LHCN-M2 (cell line): ENCODE results near the gene GJC1. TPM values are rescaled to one million over a fixed set of nuclear protein-coding genes. Genes with fewer than 3 reads are reported as not detected.

Experiments
- DNase-seq: peaks from one replicate; pipeline ENCODE4 v3.0.0-alpha.2; 2012; ENCODE audit warnings: low read depth
- total RNA-seq: library from RNA; depleted of rRNA; stranded (reverse); fragments of >200 nt; gene quantifications from 2 replicates; pipeline ENCODE4 v1.2.3, GENCODE V29; 2014

GJC1 gene
- total RNA-seq, 1 experiment from 2014 or later: 23.7 TPM

DNA sequence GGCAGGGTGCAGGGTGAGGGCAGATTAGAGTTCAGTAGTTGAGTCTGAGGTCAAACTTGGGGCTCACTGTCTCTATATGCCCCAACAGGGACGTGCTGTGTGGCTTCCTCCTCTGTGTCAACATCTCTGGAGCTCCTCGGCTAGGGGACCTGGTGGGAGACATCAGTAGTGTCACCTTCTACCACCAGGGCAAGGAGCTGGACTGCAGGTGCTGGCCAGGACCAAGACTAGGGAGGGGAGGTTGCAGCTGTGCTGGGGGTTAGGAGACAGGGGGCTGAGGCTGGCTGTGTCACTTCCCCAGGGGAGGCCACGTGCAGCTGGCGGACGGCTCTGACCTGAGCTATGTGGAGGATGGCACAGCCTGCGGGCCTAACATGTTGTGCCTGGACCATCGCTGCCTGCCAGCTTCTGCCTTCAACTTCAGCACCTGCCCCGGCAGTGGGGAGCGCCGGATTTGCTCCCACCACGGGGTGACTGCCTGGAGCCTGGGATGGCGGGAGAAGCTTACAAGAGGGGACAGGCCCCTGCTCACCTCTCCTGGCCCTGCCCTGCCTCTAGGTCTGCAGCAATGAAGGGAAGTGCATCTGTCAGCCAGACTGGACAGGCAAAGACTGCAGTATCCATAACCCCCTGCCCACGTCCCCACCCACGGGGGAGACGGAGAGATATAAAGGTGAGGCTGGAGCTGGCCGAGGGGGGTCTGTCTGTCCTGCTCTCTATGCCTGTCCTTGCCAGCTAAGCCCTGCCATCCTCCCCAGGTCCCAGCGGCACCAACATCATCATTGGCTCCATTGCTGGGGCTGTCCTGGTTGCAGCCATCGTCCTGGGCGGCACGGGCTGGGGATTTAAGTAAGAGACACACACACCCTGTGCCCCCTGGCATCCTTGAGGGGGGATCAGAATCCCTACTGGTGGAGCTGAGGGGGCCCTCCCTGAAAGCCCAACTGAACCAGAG, 52.4 kb downstream of the GJC1 start:
- DNase-seq: no peak

DNA sequence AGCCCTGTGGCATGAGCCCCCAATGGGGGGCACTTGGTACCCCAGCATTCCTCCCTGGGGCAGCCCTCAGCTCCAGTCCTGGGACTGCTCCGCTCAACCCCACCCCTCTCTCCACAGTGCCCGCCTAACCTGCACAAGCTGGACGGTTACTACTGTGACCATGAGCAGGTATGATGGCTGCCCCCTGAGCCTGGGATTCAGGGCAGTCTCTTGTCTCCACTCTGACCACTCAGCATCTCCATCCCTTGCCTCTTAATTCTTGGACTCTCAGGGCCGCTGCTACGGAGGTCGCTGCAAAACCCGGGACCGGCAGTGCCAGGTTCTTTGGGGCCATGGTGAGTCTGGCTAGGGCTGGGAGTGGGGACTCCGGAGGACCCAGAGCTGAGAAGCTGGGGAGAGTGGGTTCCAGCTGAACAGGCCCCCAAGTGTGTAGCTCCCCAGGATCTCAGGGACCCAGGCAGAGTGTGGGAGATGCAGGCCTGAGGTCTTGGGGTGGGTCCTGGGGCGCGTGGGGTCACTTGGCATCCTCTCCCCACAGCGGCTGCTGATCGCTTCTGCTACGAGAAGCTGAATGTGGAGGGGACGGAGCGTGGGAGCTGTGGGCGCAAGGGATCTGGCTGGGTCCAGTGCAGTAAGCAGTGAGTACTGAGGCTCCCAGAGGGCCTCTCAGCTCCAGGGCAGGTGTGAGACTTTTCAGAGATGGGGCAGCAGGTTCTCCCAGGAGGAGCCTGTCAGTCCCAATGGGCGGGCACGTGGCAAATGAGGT, 53.3 kb downstream of the GJC1 start:
- DNase-seq: no peak

DNA sequence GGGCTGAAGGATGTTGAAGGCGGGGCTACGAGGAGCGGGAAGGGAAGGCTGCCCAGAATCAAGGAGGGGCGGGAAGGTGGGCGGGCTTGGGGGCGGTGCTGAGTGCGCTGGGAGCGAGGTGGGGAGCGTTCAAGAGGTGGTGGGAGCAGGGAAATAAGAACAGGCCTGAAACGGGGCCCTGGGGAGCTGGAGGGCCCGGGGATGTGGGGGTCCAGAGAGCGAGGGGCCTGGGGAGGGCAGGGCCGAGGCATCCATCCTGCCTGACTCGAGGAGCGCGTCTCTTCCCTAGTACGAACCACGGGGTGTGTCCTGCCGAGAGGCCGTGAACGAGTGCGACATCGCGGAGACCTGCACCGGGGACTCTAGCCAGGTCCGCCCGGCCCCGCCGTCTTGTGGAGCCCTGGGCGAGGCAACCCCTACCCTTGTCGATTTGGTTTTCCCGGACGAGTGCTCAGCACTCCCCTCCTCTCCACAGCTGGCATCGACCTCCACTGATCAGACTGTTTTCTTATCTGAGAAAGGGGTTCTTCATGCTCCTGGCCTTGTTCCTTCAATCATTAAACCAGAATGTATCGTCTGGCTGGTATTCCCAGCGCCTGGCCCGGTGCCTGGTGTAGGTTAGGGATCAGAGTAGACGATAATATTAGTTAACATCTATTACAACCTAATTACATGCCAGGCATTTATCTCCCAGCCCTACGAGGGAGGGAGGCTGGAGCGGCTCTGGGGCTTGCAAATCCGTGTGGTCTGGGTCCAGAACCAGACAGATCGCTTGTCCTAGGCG, 54.1 kb downstream of the GJC1 start:
- no peak for DNase-seq

DNA sequence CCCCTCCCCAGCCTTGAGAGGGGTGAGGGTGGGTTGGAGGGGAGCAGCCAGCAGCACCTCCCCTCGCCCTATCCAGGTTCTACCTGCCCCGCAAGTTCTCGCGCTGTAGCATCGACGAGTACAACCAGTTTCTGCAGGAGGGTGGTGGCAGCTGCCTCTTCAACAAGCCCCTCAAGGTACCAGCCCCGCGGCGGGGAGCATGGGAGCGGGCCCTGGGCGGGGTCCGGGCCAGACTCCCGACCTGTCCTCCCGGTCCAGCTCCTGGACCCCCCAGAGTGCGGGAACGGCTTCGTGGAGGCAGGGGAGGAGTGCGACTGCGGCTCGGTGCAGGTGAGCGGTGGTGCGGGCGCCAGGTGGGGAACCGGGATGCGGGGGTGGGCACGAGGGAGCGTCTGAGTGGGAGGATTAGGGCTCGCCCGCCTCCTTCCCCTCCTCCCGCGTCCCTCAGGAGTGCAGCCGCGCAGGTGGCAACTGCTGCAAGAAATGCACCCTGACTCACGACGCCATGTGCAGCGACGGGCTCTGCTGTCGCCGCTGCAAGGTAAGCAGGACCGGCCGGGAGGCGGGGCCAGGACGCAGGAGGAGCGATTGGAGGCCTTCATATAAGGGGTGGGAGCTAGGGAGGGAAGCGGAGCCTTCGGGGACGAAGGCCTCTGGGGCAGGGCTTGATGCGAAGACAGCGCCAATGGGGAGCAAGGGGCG, 54.8 kb downstream of the GJC1 start:
- DNase-seq: peak; percentile 95

DNA sequence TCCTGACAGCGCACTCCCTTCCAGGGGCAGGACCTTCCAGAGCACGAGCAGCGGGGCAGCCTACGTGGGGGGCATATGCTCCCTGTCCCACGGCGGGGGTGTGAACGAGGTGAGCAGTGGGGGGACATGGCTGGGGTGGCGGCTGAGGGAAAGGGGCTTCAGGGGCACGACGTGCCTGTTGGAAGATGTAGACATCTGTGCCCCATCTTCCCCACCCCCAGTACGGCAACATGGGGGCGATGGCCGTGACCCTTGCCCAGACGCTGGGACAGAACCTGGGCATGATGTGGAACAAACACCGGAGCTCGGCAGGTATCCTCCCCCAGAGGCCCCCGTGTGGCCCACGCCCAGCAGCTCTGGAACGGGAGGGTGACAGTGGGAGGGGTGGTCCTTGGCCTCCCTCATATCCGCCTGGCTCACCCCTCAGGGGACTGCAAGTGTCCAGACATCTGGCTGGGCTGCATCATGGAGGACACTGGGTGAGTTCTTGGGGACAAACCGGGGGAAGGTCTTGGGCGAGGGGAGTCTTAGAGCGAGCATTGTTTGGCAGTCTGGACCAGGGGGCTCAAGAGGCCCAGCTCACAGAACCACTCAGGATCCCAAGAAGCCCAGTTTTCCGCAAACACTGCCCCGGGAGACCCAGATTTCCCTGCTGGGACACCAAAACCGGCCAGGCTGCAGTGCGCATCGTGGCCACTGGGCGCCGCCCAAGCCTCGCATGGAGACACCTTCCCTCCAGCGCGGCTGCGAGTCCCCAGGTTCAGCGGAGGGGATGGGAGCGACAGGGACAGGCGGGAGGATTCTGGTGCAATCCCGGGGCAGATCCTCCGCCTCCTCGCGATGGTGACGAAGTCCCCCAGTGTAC, 55.6 kb downstream of the GJC1 start:
- DNase-seq: peak; percentile 75

DNA sequence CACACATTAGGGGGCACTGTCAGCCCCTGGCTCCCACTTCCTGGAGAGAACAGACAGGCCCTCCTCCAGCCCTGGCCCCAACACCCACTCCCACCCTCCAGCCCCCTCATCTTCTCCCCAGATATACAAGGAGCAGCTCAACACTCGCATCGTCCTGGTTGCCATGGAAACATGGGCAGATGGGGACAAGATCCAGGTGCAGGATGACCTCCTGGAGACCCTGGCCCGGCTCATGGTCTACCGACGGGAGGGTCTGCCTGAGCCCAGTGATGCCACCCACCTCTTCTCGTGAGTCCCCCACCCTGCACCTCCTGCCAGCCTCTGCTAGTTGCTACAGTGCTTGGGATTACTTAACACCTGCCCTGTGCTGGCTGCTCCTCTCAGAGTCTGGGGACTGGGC, 56.9 kb downstream of the GJC1 start:
- DNase-seq: no peak

DNA sequence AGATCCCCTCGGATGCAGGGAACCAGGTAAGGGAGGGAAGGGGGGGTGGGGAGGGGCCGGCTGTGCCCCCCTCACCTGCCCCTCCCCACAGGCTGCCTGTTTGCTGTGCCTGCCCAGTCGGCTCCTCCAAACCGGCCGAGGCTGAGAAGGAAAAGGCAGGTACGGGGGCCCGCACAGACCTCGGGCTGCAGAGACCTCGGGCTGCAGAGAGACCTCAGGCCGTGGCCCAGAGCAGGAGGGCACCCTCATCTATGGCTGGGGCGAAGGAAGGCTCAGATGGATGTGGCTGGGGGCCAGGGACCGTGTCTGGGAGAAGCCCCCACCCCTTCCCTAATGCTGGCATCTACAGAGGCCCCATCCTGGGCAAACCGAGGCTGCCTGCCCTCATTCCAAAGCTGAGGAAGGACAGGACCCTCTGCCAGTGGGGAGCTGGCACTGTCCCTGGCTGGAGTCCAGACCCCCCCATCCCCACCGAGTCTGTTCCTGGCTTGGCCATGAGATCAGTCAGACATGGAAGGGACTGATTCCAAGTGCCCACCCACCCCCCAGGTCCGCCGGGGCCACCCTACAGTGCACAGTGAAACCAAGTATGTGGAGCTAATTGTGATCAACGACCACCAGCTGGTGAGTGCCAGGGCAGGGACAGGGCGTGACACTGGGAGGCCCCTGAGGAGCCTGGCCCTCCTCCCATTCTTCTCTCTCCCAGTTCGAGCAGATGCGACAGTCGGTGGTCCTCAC, 57.6 kb downstream of the GJC1 start:
- no peak for DNase-seq

DNA sequence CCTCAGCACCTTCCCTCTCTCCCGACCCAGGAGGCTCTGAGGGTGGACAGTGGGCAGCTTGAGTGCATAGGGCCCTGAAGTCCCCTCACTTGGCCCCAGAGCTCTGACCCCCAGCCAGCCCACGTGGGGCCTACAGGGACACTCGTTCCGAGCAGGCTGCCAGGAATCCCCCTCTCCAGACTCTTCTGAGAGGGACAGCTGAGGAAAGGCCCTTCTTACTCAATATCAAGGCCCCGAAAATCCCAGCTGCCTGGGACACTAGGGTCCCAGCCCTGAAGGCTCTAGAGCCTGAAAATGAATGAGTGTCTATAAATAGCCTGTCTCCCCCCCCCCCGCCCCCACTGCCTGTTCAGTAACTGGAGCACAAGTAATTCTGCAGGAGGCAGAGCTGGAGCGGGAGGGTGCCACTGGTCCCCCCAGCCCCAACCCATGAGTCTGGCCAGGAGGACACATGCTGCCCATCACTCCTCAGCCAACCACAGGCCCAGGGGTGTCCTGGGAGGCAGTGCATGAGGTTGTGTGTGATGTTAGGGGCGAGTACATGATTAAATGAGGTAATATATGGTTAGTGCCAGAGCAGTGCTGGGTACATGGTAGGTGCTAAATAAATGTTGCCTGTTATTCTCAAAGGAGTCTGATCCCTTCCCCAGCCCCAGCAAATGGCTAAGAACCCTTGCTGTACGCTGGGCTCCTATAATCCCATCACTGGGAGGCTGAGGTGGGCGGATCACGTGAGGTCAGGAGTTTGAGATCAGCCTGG, 59.7 kb downstream of the GJC1 start:
- DNase-seq: no peak

DNA sequence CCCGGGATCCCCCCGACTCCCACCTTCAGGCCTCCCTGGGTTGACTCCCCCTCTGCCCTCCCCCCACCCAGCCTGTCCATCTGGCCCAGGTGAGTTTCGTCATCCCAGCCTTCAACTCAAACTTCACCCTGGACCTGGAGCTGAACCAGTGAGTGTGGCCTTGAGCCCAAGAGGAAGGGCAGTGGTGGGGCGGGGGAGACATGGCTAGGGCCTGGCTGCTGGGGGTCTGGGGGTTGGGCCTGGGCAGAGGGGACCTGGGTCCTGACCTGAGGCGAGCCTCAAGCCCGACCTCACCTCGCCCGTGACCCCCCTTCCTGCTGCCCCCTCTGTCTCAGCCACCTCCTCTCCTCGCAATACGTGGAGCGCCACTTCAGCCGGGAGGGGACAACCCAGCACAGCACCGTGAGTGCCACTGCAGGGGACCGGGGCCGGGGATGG, 60.4 kb downstream of the GJC1 start:
- no peak for DNase-seq

DNA sequence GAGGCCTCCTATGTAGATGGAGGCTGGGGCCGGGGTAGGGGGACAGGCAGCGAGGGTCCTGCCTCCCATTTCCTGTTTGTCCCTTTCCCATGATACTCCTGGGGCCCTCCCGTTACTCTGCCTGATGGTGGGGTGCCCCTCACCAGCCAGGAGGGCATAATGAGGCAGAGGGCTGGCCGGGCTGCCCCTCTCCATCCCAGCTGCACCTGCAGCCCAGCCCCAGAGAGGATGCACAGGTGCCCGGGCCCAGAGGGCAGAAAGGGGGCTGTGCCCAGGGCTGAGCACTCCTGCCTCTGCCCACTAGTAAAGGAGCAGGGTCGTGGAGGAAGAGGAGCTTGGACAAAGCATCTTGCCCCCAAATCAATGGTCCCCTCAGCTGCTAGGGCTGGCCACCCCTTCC, 60.9 kb downstream of the GJC1 start:
- DNase-seq: no peak

DNA sequence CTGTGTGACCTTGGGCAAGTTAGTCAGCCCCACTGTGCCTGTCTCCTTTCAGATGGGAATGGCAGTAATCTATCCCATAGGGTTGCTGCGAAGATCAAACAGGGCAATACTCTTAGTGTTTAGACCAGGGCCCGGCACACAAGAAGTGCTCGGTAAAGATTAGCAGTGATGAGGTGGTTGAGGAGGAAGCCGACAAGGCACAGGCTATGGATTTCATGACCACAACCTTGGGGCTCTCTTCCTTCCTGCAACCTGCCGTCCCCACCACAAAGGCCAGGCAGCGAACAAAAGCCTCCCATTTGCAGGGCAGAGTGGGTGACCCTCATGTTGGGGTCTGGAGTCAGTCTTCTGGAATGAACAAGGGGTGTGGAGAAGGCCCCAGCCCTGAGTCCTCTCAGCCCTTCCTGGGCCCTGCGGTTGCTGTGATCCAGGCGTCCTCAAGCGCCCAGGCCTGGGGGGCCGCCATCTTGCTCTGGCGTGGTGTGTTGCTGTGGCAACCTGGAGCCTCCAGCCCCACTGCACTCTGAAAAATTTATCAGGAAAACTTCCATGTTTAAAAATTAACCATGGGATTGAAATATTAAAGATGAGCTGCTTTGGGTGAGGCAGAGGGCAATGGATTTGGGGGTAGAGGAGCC, 61.5 kb downstream of the GJC1 start:
- DNase-seq: no peak

DNA sequence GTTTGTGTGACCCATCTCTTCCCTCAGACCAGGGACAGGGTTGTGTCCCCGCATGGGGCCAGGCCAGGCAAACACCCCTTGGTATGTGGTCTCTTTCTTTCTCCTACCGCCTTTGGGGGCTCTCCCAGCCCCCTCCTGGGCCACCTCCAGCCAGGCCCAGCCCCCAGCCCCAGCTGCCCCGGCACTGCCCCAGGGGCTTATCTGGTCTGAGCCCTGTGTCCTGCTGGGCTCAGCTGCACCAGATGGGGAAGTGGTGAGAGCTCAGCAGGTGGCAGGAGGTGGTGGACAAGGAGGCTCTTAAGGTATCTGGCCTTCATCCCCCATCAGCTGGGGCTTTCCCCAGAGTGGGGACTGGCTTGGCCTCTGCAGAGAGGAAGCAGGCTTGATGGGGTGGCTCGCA, 62.6 kb downstream of the GJC1 start:
- no peak for DNase-seq

DNA sequence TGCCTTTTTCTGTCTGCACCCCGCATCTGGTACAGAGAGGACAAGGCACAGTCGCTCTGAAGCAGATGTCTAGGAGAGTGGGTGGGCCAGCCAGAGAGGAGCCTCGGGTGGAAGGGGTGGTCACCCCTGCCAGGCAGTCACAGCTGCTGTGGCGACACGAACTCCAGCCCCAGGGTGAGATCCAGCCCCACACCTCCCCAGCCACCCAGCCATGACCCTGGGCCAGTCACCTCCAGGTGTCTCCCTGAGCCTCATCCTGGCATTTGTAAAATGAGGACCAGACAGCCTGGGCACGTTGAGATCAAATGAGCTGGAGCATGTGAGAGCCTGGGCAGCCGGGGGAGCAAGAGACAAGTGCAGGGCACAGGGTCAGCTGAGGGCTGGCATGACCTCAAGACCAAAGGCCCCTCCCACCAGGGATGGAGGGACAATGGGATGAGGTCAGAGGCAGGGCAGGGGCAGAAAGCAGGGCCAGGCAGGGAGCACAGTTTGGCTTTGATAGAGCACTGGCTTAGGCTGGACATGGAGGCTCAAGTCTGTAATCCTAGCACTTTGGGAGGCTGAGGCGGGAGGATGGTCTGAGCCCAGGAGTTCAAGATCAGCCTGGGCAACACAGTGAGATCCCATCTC, 63.6 kb downstream of the GJC1 start:
- no peak for DNase-seq

DNA sequence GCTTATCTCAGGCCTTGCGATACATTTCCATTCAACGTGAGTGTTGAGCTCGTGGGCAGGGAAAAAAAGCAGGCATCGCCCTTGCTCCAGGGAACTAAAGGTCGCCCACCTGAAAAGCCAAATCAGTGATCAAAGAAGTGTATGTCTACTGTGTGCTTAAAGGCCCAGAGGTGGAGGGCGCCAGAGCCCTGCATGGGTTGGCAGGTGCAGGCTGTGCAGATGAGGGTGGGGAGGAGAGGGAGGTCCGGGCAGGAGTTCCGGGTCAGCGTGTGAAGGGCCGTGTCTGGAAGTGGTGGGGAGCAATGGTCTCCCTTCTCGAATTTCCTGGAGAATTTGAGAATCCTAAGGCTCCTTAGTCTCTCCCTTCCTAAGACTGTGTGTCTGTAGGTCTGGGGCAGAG, 64.1 kb downstream of the GJC1 start:
- no peak for DNase-seq

DNA sequence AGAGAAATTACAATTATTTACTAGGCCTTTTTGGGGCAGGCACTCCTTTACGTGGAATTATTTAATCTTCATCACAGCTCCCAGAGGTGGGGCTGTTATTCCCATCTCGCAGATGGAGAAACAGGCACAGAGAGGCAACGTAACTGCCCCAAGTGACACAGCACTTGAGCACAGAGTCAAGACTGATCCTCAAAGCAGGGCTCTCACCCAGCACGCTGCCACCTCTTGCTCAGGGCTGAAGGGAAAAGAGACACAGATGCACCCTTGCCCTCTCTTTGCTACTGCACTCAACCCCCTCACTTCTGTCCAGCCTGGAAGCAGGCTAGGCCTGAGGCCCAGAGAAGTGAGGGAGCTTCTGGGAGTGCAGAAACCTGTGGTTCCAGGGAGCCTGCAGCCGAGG, 66.9 kb downstream of the GJC1 start:
- DNase-seq: no peak

DNA sequence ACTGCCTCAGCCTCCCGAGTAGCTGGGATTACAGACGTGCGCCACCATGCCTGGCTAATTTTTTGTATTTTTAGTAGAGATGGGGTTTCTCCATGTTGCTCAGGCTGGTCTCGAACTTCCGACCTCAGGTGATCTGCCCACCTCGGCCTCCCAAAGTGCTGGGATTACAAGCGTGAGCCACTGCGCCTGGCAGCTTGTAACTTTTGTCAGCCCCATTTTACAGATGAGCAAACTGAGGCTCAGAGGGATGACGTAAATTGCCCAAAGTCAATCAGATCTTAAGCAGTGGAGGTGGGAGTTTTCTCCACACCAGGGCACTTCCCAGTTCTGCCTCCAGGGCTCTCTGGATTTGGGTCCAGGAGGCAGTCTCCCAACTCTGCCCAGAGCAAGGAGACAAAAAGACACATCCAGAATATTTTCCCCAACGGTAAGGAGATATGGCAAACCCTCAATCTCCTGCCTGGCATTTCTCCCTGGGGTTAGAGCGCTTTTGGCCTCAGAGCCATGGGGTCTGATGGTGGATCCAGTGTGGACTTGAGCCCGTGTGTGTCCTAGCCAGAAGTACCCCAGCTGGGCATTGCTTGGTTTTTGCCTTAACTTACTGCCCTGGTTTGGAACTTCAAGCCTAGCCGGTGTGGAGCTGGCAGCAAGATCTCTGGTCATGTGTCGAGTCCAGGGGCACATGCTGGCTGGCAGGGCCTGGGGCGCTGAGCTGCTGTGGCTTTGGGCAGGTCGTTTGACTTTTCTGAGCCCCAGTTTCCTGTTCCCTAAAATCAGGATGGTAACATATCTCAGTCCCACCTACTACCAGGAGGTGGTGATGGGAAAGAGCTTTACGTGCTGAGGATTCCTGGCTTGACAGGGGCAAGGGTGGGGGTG, 67.9 kb downstream of the GJC1 start:
- DNase-seq: no peak
